ENCODE measurements around the gene NR3C2.
"Not testable (repeated sequence)": the region's sequence is repeated elsewhere in the genome, so short reads cannot be mapped to it uniquely, and the experiment has no call there.

The NR3C2 gene

DNA sequence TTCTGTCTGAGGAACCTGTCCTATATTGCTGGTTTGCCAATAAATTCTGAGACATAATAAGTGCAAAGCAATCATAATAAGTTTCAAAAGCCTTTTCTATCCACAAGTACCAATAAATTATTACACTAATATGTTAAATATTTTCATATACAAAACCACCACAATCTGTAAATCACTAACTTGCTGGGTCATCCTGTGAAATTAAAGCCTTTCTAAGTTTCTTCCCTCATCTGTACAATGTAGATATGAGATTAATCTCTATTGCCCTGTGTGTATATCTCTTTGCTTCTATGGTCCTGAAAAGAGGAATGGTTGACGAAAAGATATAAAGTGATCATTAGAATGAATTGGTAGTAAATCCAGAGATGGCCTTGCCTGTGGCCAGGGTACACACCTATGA lies 231.6 kb downstream of the NR3C2 start:
- DNase-seq, result no peak

GRCh38 chr4:148207068-148207467 lies 235.1 kb downstream of the NR3C2 start:
- DNase-seq, result no peak

DNA sequence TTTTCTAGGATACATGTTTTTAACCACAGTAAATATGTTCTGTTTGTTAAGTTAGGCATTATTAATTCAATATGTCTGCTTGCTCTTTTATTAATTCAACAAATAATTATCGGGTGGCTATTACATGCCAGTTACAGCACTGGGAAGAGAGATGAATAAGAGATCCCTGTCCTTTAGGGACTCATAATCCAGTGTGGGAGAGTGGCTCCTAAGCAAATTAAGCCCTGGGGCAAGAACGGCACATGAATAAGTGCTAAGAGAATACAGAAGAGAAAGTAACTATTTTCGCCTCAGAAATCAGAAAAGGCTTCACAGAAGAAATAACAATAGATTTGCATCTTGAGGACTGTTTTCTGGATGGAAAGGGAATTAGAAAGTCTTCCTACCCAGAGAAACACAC lies 236.7 kb downstream of the NR3C2 start:
- no peak for DNase-seq

- no peak for DNase-seq
Observed at GRCh38 chr4:148204892-148205291, 237.3 kb downstream of the NR3C2 start.

DNA sequence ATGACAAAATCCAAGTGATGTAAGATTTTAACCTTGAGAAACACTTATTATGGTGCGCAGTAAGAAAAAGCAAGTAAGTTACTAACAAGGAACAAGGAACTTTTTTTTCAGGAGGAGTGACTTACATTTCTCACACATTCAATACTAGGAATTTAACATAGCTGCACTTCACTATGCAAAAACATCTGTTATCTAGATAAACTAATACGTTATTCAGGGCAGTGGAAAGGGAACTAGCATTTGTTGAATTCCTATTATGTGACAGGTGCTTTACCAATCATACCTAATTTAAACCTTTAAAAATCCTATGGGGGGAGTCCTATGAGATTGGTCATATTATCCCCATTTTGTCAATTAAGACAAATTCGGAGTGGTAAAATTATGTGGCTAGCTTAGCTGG lies 238.0 kb downstream of the NR3C2 start:
- DNase-seq, result no peak

DNA sequence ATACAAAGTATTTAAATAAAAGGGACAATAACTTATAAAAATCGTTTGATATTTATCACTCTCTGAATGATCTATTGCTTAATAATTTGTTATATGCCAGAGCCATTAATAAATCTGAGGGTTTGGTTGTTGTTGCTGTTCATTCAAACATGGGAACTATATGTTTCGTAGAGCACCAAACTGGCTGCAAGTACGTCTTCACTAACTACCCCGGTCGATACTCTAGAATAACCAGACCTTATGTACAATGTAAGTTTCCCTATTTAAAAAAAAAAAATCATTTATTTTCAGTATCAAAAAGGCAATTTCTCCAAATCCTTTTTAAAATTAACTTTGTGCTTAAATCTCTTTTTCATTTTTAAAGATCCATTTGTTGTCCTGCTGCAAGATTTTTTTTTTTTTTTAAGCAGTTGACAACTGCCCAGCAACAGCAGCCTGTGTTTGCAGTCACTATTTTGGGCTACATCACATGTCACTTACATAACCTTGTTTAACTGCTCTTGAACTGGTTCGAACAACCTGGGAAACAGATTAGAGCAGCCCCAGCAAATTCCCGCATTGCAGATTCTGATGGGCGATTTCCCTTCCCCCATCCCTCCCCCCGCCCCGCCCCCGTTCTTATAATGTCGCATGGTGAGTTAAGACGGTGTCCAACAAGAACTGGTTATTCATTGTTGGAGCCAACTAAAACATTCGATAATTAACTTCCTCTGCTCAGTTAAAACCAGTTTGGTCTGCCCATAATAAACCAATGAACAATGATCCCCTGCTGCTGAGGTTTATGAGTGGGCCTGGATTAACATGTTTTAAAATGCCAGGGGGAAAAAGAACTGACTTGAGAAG lies 238.9 kb downstream of the NR3C2 start:
- DNase-seq, result no peak

DNA sequence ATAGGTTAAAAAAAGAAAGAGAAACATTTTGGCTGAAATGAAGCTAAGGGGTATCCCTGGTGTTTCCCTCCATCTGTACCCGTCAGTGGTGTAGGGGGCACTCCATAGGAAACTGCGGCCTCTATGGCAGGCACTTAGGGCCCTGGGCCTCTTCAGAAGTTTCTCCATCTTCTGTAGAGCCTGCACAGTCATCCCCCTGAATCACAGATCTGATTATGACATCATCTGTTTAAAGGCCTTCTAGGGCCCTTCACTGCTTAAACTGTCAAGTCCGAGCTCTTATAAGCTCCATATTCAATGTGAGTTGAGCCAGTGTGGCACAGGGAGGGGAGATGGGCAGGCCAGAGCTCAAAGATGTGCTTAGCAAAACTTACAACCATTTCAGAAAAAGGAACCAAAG lies 241.3 kb downstream of the NR3C2 start:
- DNase-seq, result no peak

DNA sequence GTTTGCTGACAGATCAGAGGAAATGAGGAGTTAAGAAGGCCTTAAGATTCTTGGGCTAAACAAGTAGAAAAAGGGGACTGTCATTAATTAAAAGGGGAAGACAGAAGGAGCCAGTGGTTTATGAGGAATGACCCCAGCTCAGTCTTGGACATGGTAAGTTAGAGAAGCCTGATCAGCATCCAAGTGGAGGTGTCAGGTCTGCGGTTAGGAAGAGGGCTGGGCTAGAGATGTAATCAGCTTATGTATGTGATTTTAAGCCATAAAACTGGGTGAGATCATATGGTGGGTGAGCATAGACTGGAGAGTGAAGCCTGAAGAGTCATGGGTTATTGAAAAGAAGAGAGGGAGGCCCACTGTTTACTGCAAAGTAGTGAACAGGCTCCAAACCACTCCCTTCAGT lies 246.1 kb downstream of the NR3C2 start:
- DNase-seq, result no peak

- DNase-seq, result no peak
Observed at GRCh38 chr4:148192526-148192925, 249.7 kb downstream of the NR3C2 start.

DNA sequence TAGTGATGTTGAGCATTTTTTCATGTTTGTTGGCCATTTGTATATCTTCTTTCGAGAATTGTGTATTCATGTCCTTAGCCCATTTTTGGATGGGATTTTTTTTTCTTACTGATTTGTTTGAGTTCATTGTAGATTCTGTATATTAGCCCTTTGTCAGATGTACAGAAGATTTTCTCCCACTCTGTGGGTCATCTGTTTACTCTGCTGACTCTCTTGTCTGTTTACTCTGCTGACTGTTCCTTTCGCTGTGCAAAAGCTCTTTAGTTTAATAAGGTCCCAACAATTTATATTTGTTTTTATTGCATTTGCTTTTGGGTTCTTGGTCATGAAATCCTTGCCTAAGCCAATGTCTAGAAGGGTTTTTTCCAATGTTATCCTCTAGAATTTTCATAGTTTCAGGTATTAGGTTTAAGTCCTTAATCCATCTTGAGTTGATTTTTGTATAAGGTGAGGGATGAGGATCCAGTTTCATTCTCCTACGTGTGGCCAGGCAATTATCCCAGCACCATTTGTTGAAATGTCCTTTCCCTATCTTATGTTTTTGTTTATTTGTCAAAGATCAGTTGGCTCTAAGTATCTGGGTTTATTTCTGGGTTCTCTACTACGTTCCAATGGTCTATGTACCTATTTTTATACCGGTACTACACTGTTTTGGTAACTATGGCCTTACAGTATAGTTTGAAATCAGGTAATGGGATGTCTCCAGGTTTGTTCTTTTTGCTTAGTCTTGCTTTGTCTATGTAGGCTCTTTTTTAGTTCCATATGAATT lies 254.6 kb downstream of the NR3C2 start:
- DNase-seq, result not testable (repeated sequence)

- no peak for DNase-seq
Observed at GRCh38 chr4:148184922-148185321, 257.3 kb downstream of the NR3C2 start.

DNA sequence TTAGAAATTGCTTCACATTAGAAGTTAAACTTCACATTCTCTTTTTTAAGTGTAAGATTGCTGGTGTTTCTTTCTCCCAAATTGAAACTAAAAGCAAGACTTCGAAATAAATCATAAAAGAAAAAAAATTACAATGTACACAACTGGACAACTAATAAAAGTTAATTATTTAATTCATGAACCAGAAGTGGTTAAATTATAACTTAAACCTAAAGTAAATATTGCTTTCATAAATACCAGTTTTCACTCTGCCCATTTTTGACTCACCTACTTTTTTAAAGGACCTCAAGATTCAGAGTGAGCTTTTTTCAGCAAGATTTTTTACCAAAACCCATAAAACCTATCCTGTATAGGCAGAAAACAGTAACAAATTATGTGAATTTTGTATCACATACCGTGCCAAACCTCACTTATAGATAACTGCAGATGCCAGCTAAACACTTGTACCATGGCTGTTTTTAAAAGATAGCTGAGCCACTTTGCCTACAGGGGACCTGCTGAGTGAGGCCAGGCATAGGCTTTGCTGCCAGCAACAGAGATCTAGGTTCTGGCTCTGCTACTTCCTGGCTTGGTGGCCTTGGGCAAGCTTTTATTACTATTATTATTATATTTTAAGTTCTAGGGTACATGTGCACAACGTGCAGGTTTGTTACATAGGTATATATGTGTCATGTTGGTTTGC lies 259.8 kb downstream of the NR3C2 start:
- peak; percentile 81 for DNase-seq

- no peak for DNase-seq
Observed at GRCh38 chr4:148173397-148174017, 268.7 kb downstream of the NR3C2 start.

DNA sequence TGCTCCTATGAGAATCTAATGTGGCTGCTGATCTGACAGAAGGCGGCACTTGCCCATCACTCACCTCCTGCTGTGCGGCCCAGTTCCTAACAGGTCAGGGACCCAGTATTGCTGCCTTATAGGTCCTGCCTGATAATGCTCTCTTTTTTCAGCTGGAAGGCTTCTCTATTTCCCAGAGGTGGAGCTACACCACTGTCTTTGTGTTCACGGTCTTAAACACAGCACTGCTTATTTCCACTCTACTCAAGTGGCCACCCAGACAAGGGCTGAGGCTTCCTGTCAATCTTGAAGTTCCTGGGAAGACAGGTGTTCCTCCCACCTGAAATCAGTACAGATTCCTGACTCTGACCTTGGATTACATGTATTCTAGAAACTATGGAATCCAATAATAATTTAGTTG lies 270.6 kb downstream of the NR3C2 start:
- DNase-seq, result no peak

DNA sequence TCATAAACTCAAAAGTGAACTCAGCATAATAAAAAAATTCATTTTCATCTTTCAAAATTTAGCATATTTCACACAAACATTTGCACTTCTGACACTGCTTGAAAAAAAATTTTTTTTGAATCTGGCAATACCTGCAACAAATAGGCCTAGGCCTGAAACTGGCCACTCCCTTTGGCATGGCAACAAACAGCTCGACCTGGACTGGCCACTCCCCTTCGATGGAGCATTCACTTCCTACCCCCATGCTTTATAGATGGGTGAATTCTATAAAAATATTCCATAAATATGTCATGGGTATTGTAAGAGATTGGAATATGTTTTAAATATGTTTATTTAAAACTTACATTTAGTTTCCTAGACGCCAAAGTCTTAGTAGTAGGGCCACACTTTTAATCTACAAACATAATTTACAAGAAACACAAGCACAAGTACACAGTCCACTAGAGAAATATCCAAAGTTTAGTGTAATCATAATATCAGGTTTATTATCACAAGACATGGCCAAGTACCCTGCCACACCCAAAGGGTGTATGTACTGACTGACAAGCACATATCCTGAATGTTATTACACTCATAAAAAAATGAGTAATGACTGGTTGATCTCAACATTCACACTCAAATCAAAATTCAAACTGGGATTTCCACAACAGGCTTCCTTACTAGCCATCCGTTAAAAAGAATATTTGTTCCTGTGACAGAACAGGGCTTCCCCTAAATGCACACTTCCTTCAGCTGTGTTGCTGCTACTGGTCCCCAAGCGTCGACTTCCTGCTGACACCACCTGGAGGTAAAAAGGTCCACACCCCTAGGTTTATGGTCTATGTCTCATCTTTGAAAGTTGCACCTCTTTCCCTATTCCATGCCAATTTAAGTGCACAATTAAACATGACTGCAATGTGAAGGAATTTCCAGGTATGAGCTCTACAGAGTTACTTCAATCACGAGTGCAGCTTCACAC lies 271.5 kb downstream of the NR3C2 start:
- peak; percentile 10 for DNase-seq

DNA sequence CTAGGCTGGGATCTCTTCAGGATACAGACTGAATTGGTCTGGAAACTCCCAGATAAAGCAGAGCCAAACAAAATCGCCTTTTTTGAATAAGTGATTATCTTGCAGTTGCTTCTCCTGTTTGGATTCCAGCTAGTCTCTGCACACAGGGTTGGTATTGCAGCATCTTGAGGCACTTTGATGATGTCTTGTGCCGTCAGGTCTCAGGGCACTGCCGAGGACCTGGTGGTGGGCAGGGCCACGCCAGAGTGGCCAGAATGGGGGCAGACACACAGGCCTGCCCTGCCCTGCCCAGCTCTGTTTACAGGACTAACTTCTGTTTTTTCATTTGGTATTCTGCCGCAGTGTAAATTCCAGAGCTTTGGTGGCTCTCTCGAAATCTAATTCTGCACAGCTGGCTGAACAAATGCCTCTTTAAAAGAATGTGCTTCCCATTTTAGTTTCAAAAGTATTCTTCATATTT lies 276.1 kb downstream of the NR3C2 start:
- DNase-seq, result no peak

DNA sequence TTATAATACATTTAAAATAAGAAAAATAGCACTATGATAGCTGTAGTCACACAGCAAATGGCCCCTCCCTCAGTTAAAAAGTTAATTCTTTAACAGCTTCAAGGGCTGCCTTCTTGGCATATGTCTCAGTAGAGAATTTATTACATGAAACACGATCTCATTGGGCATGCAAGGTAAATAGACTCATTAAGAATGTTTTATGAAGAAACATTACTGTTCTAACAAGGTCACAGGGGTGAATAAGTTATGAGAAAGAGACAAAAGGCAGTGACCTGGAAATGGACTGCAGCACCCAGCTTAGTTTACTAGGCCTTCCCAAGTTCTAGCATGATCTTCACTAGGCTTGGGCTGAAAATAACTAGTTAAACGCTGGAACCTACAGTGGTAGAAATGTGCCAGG lies 277.7 kb downstream of the NR3C2 start:
- DNase-seq, result no peak

DNA sequence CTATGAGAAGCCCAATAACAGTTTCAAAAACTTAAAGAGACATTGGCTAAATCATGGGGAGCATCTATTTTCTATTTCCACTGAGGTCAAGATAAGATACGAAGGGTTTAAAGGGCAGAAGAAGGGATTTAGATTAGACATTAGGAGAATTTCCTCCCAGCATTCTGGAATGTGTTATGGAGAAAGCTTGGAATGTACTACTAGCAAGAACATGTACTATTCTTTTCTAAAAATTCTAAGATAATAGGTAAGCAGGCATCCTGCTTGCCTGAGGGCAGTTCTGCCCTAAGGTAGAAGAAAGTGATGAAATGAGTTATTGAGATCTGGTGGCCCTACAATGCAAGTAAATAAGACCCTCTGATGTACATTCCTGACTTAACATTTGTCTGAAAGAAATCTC lies 279.2 kb downstream of the NR3C2 start:
- no peak for DNase-seq

DNA sequence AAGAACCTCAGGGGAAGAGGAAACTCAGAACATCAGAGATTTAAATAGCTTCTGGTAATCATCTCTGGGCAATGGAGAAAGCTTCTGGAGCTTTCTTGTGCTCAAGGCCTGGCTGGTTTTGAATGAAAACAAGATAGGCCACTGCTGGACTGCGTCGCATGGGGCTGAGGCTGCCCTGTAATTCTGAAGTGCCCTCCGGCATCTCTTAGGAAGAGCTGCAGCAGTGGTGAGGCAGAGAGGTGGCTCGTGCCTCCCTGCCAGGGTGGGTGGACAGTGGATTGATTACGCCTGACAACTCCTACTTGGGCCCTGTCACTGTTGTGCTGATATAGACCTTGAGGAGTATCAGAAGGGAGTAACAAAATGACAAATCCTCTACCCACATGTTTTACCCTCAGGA lies 279.7 kb downstream of the NR3C2 start:
- DNase-seq, result no peak

DNA sequence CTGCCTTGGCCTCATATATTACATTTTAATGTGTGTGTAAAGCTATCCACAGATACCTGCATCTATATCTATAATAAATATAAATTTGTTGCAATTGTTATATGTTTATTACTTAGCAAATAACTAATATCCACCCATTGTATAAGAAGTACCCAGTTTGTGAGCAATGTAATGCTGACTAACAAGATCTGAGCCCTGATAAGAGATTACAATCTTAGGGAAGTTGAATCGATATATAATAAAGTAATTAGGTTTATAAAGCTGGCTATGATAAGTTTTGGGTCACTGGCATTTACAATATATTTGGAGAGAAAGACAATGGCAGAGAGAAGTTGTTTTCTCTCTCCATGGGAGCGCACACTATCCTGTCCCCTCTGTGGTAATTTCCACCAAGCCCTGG lies 280.6 kb downstream of the NR3C2 start:
- DNase-seq, result no peak

GRCh38 chr4:148159793-148160192 lies 282.4 kb downstream of the NR3C2 start:
- DNase-seq, result no peak

DNA sequence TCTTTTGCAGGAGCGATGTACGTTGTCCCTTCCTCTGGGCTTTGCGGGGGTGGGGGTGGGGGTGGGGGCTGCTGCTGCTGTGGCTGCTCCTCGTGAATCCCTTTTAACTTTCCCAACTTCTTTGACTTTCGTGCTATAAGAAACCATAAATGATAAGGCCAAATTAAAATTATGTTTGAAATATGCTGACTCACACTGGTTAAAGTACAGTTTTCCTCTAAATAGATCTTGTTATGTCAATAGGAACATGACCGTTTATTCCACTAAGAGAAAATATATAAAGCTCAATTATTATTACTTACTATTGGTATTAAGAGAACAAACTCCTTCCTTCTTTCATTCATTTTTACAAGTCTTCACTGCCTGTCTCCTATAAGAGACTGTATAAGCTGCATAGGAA lies 287.4 kb downstream of the NR3C2 start:
- no peak for DNase-seq

Data from hematopoietic multipotent progenitor cell treated with erythropoietin and hydrocortisone succinate and interleukin-3 and kit ligand, for 8 days (in vitro differentiated cells).